Brain microvascular endothelial cell (primary cell): ENCODE data around the gene DAB1.

Experiments
- DNase-seq: peaks from one replicate; pipeline ENCODE4 v3.0.0-alpha.2; 2020
- H3K27ac ChIP-seq: fragments of 250-450 bp; sonication (Bioruptor Pico); 2 replicates; pipeline ENCODE4 v1.5.1; 2020; ENCODE audit warnings: mild to moderate bottlenecking, moderate library complexity
- H3K27me3 ChIP-seq: fragments of 250-450 bp; sonication (Bioruptor Pico); replicated peaks from 2 replicates; pipeline ENCODE4 v1.5.1; 2020; ENCODE audit warnings: mild to moderate bottlenecking
- H3K36me3 ChIP-seq: fragments of 250-450 bp; sonication (Bioruptor Pico); replicated peaks from 2 replicates; pipeline ENCODE4 v1.5.1; 2020; ENCODE audit warnings: mild to moderate bottlenecking
- H3K4me3 ChIP-seq: 2 replicates; pipeline ENCODE4 v1.5.1; 2011; ENCODE audit warnings: low read depth, mild to moderate bottlenecking, control low read depth, low read length, moderate library complexity
- CTCF ChIP-seq: IDR thresholded peaks from 2 replicates; pipeline ENCODE4 v1.5.1; 2011; ENCODE audit warnings: low read depth, mild to moderate bottlenecking, moderate library complexity, low read length, control low read depth, inconsistent platforms; ENCODE audit errors: missing control alignments
- in situ Hi-C: cut with HindIII; loops from 2 replicates; pipeline ENCODE4 v1.10.0; 2017; ENCODE audit warnings: low sequenced_read_pairs, low pct_ligation_motif_present

DAB1 gene

DNA sequence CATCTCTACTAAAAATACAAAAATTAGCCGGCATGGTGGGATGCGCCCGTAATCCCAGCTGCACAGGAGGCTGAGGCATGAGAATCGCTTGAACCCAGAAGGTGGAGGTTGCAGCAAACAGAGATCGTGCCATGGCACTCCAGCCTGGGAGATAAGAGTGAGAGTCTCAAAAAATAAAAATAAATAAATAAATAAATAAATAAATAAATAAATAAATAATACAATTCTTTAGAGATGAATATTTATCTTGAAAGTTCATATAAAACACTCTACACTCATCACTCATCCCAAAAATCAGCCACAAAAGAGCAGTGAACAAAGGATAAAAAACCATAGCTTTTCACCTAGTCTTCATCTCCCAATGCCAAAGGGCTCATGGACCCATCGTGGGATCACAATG, 295.9 kb downstream of the DAB1 start:
- H3K27ac ChIP-seq = no peak overlapping the region
- TF ChIP-seq CTCF = no peak
- in situ Hi-C loops = no loop called here
- H3K27me3 ChIP-seq = no peaks in the 10 kb centered on the region
- no peak overlapping the region for H3K4me3 ChIP-seq
- no peak for DNase-seq
- H3K36me3 ChIP-seq = no peaks in the 10 kb centered on the region

- Histone ChIP-seq H3K27ac (peak overlapping the region; percentile 40), H3K36me3 (no peaks in the 10 kb centered on the region), H3K27me3 (no peaks in the 10 kb centered on the region), H3K4me3 (no peak overlapping the region)
- TF ChIP-seq CTCF = peak; percentile 44
- peak; percentile 44 for DNase-seq
- in situ Hi-C loops = no loop called here
Measured at GRCh38 chr1:57124768-57125446, 299.0 kb downstream of the DAB1 start.

- peak overlapping the region; percentile 40 for H3K27ac ChIP-seq
- DNase-seq = no peak
- no peaks in the 10 kb centered on the region for H3K27me3 ChIP-seq
- in situ Hi-C loops = no loop called here
- no peaks in the 10 kb centered on the region for H3K36me3 ChIP-seq
- H3K4me3 ChIP-seq = no peak overlapping the region
- no peak for TF ChIP-seq CTCF
Measured at GRCh38 chr1:57124170-57124569, 299.7 kb downstream of the DAB1 start.

GRCh38 chr1:57122031-57122430, 301.8 kb downstream of the DAB1 start:
- DNase-seq = no peak
- no peaks in the 10 kb centered on the region for H3K27me3 ChIP-seq
- in situ Hi-C loops = no loop called here
- H3K36me3 ChIP-seq = no peaks in the 10 kb centered on the region
- H3K4me3 ChIP-seq = no peak overlapping the region
- no peak for TF ChIP-seq CTCF
- H3K27ac ChIP-seq = no peak overlapping the region

DNA sequence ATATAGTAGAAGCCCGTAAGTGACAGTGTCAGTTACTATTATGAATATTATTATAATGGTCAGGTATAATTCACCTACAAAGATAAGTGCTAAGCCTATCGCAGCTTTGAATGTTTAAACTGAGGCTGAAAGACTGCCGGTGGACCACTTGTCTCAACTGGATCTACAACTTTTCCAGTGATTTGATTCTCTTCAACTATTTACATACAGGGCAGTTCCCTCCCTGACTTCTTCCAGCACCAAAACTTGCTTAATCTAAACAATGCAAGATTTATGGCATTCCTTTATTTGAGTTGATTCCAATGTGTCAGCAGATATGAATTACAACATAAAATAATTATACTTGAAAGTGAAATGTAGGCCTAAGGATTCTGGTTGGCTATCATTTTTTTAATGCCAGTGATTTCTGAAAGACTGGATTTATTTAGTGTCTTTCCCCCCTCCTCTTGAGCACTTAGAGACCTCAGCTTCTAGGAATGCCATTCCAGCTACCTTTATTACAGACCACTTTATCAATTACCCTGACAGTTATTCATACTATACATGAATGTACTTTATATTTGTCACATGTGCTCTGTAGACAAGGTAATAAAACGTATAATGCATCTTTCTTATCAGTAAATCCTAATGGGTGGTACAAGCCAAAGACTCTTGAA, 304.8 kb downstream of the DAB1 start:
- DNase-seq = no peak
- no peak overlapping the region for H3K27ac ChIP-seq
- TF ChIP-seq CTCF = no peak
- in situ Hi-C loops = no loop called here
- no peak overlapping the region for H3K4me3 ChIP-seq
- H3K27me3 ChIP-seq = no peaks in the 10 kb centered on the region
- no peaks in the 10 kb centered on the region for H3K36me3 ChIP-seq
